8988T (cell line): ENCODE results near the gene ZNF20.

Experiments
- DNase-seq: peaks from one replicate; pipeline ENCODE4 v3.0.0; 2011

Gene ZNF20

GRCh38 chr19:12139885-12140544 lies at the start of gene ZNF20:
Gene ZNF20 (minus strand): TSS chr19:12140350. CDS start chr19:12140182, 168 bp downstream.
- DNase-seq = peak; percentile 68

GRCh38 chr19:12187625-12188024 lies 47.5 kb upstream of the ZNF20 start:
- no peak for DNase-seq

GRCh38 chr19:12180377-12180776 lies 40.2 kb upstream of the ZNF20 start:
- no peak for DNase-seq

- no peak for DNase-seq
These were observed 26.5 kb upstream of the ZNF20 start for GRCh38 chr19:12166626-12167025.

GRCh38 chr19:12163826-12164225 lies 23.7 kb upstream of the ZNF20 start:
- no peak for DNase-seq

- DNase-seq = peak; percentile 81
These were observed 23.0 kb upstream of the ZNF20 start, which contains the start of gene ZNF136 for GRCh38 chr19:12162882-12163806. Gene ZNF136 (plus strand): TSS chr19:12163096. CDS start chr19:12163204, 108 bp downstream.

GRCh38 chr19:12162513-12162881 lies 22.3 kb upstream of the ZNF20 start:
- DNase-seq = no peak

- no peak for DNase-seq
These were observed 19.7 kb upstream of the ZNF20 start for GRCh38 chr19:12159773-12160414.

GRCh38 chr19:12156223-12157058 lies 16.3 kb upstream of the ZNF20 start, which contains the start of gene ZNF625:
Gene ZNF625 (minus strand): TSS chr19:12156734. CDS start chr19:12156558, 176 bp downstream.
- DNase-seq = peak; percentile 50

GRCh38 chr19:12155324-12155860 lies 15.2 kb upstream of the ZNF20 start:
- no peak for DNase-seq

- no peak for DNase-seq
These were observed 5.2 kb upstream of the ZNF20 start for GRCh38 chr19:12145348-12145747.

GRCh38 chr19:12141405-12141736 lies 1.2 kb upstream of the ZNF20 start:
- DNase-seq = no peak

- DNase-seq = no peak
These were observed 625 bp upstream of the ZNF20 start for GRCh38 chr19:12140545-12141404.

GRCh38 chr19:12139269-12139668 lies 881 bp downstream of the ZNF20 start:
- no peak for DNase-seq

GRCh38 chr19:12137221-12137940 lies 2.8 kb downstream of the ZNF20 start:
- no peak for DNase-seq

- DNase-seq = no peak
These were observed 7.1 kb downstream of the ZNF20 start for GRCh38 chr19:12133069-12133468.

- DNase-seq = no peak
These were observed 13.4 kb downstream of the ZNF20 start for GRCh38 chr19:12126707-12127106.

GRCh38 chr19:12117201-12117970 lies 22.8 kb downstream of the ZNF20 start:
- DNase-seq = no peak

- DNase-seq = no peak
These were observed 27.0 kb downstream of the ZNF20 start for GRCh38 chr19:12113121-12113520.

- DNase-seq = no peak
These were observed 27.4 kb downstream of the ZNF20 start for GRCh38 chr19:12112701-12113100.
